Hepatocyte (in vitro differentiated cells): ENCODE results near the gene KIAA0513. TPM values are rescaled to one million over a fixed set of nuclear protein-coding genes. Genes with fewer than 3 reads are reported as not detected.
A peak's percentile ranks its signal among the peaks of the same experiment; 100 is the strongest.

Experiments used
- DNase-seq: peaks from one replicate; pipeline ENCODE4 v3.0.0-alpha.2; 2016; ENCODE audit warnings: low spot score
- H2AFZ ChIP-seq: fragments of 200-600 bp; sonication (generic); 2 replicates; pipeline ENCODE4 v1.6.0; 2016; ENCODE audit warnings: antibody characterized with exemption, mild to moderate bottlenecking
- H3K27ac ChIP-seq: fragments of 200-600 bp; sonication (generic); 2 replicates; pipeline ENCODE4 v1.5.1; 2016; ENCODE audit warnings: mild to moderate bottlenecking
- H3K27me3 ChIP-seq: fragments of 200-600 bp; sonication (generic); 2 replicates; pipeline ENCODE4 v1.6.1; 2016
- H3K36me3 ChIP-seq: fragments of 200-600 bp; sonication (generic); replicated peaks from 2 replicates; pipeline ENCODE4 v1.5.1; 2016; ENCODE audit warnings: low read depth; ENCODE audit not compliant: insufficient read depth
- H3K4me1 ChIP-seq: fragments of 200-600 bp; sonication (generic); 2 replicates; pipeline ENCODE4 v1.5.1; 2016; ENCODE audit warnings: mild to moderate bottlenecking, moderate library complexity; ENCODE audit not compliant: insufficient read depth
- H3K4me2 ChIP-seq: fragments of 200-600 bp; sonication (generic); 2 replicates; pipeline ENCODE4 v1.6.0; 2016
- H3K4me3 ChIP-seq: fragments of 200-600 bp; sonication (generic); 2 replicates; pipeline ENCODE4 v1.5.1; 2016; ENCODE audit warnings: mild to moderate bottlenecking
- H3K79me2 ChIP-seq: fragments of 200-600 bp; sonication (generic); 2 replicates; pipeline ENCODE4 v1.6.0; 2017; ENCODE audit warnings: mild to moderate bottlenecking
- H3K9me2 ChIP-seq: fragments of 200-600 bp; sonication (generic); replicated peaks from 2 replicates; pipeline ENCODE4 v1.6.0; 2017; ENCODE audit warnings: mild to moderate bottlenecking; ENCODE audit not compliant: insufficient read depth
- H3K9me3 ChIP-seq: fragments of 200-600 bp; sonication (generic); 2 replicates; pipeline ENCODE4 v1.5.1; 2016; ENCODE audit warnings: low read depth, mild to moderate bottlenecking
- H4K20me1 ChIP-seq: fragments of 200-600 bp; sonication (generic); 2 replicates; pipeline ENCODE4 v1.6.0; 2016; ENCODE audit warnings: mild to moderate bottlenecking; ENCODE audit not compliant: insufficient read depth, poor library complexity, severe bottlenecking
- EZH2 ChIP-seq: fragments of 200-600 bp; sonication (generic); IDR thresholded peaks from 2 replicates; pipeline ENCODE4 v1.6.1; 2016; ENCODE audit warnings: antibody characterized with exemption, mild to moderate bottlenecking, borderline replicate concordance
- EZH2phosphoT487 ChIP-seq: fragments of 200-600 bp; sonication (generic); IDR thresholded peaks from one replicate; pipeline ENCODE4 v1.6.1; 2018; ENCODE audit warnings: antibody characterized with exemption, mild to moderate bottlenecking, low read depth, moderate library complexity; ENCODE audit not compliant: unreplicated experiment, severe bottlenecking
- WGBS: methylation state at CpG from one replicate; pipeline ENCODE4 v1.1.6; 2016; ENCODE audit warnings: low lambda C conversion rate; ENCODE audit errors: missing lambda C conversion rate; 5-methylcytosine and 5-hydroxymethylcytosine counted together
- polyA plus RNA-seq: library from polyadenylated mRNA; unstranded; fragments of >200 nt; fragmentation: Nextera tagmentation; extraction: Ambion mirVana; gene quantifications from 2 replicates; pipeline ENCODE4 v1.2.1, GENCODE V29; 2016
- total RNA-seq: library from RNA; depleted of rRNA; stranded (reverse); fragments of >200 nt; gene quantifications from 2 replicates; pipeline ENCODE4 v1.2.3, GENCODE V29; 2014
- TF ChIP-seq, protein P1 (sequence below): fragments of 200-600 bp; sonication (generic); IDR thresholded peaks from 2 replicates; pipeline ENCODE4 v1.5.1; 2016; ENCODE audit warnings: antibody characterized with exemption, mild to moderate bottlenecking; ENCODE audit not compliant: poor library complexity

Gene KIAA0513
- total and polyA plus RNA-seq, 2 experiments from 2014 or later: 10.1 to 14.9 TPM

GRCh38 chr16:85139881-85140339 lies 112.3 kb downstream of the KIAA0513 start:
- H3K27ac ChIP-seq: no peak overlapping the region
- no peak for TF ChIP-seq EZH2
- TF ChIP-seq EZH2phosphoT487: no peak
- TF ChIP-seq, protein P1, sequence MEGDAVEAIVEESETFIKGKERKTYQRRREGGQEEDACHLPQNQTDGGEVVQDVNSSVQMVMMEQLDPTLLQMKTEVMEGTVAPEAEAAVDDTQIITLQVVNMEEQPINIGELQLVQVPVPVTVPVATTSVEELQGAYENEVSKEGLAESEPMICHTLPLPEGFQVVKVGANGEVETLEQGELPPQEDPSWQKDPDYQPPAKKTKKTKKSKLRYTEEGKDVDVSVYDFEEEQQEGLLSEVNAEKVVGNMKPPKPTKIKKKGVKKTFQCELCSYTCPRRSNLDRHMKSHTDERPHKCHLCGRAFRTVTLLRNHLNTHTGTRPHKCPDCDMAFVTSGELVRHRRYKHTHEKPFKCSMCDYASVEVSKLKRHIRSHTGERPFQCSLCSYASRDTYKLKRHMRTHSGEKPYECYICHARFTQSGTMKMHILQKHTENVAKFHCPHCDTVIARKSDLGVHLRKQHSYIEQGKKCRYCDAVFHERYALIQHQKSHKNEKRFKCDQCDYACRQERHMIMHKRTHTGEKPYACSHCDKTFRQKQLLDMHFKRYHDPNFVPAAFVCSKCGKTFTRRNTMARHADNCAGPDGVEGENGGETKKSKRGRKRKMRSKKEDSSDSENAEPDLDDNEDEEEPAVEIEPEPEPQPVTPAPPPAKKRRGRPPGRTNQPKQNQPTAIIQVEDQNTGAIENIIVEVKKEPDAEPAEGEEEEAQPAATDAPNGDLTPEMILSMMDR: no peak
- no peak for DNase-seq
- 72% methylated on average over 9 of the region's 9 CpGs for WGBS
- peaks cover 37% of the 10 kb centered on the region for H3K4me1 ChIP-seq
- H3K79me2 ChIP-seq: no peaks in the 10 kb centered on the region
- no peak overlapping the region for H3K4me3 ChIP-seq
- no peaks in the 10 kb centered on the region for H3K36me3 ChIP-seq
- no peak overlapping the region for H2AFZ ChIP-seq
- no peaks in the 10 kb centered on the region for H3K27me3 ChIP-seq
- H3K9me2 ChIP-seq: no peaks in the 10 kb centered on the region
- H3K9me3 ChIP-seq: no peaks in the 10 kb centered on the region
- peak overlapping the region; percentile 8 for H3K4me2 ChIP-seq
- no peaks in the 10 kb centered on the region for H4K20me1 ChIP-seq

DNA sequence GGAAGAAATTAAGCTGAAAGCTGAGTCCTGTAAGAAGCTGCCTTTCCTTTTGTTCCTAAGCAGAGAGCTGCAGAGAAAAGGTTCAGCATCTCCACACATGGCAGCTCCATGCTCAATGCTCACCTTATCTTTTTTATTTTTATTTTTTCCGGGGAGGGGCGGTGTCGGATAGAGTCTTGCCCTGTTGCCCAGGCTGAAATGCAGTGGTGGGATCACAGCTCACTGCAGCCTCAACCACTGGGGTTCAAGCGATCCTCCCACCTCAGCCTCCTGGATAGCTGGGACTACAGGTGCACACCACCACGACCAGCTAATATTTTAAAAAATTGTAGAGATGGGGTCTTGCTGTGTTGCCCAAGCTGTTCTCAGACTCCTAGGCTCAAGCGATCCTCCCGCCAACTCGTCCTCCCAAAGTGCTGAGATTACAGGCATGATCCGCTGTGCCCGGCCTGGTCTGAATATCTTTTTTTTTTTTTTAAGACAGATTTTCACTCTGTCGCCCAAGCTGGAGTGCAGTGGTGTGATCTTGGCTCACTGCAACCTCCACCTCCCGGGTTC lies 112.9 kb downstream of the KIAA0513 start:
- TF ChIP-seq, protein P1: no peak
- TF ChIP-seq EZH2 (no peak), EZH2phosphoT487 (no peak)
- Histone ChIP-seq H3K27me3 (no peaks in the 10 kb centered on the region), H3K4me1 (peaks cover 37% of the 10 kb centered on the region), H3K9me3 (no peaks in the 10 kb centered on the region), H3K4me2 (peak overlapping the region; percentile 8), H3K4me3 (no peak overlapping the region), H3K79me2 (no peaks in the 10 kb centered on the region), H3K36me3 (no peaks in the 10 kb centered on the region), H2AFZ (no peak overlapping the region), H4K20me1 (no peaks in the 10 kb centered on the region), H3K9me2 (no peaks in the 10 kb centered on the region), H3K27ac (no peak overlapping the region)
- 86% methylated on average over 12 of the region's 12 CpGs for WGBS
- DNase-seq: no peak

DNA sequence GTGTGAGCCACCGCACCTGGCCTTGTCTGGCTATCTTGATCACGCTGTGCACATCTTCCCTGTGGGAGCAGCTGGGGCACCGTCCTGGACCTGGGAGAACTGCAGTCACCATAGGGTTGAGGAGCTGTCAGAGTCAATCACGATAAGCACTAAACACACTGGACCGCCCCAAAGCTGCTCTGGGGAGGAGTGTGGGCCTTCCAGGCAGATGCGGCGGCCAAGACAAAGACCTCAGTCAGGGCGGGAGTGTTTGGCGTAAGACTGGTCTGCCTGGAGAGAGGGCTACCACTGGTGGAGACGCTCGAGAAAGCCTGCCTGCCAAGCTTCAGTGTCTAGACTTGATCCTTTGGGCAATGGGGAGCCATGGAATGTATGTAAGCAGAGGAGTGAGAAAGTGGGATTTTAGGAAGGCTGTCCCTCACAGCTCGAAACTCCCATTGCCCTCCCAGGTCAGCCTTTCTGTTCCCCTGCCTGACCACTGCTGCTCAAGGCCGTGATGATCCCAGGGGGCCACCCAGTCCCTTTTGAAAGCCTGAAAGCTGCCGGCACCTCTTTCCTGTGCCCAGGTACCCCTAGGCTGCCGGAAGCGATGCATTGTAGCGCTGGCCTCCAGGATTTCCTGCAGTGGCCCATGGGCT lies 114.0 kb downstream of the KIAA0513 start:
- H3K79me2 ChIP-seq: no peaks in the 10 kb centered on the region
- H4K20me1 ChIP-seq: no peaks in the 10 kb centered on the region
- no peaks in the 10 kb centered on the region for H3K36me3 ChIP-seq
- 84% methylated on average over 17 of the region's 17 CpGs for WGBS
- H3K9me3 ChIP-seq: no peaks in the 10 kb centered on the region
- no peak overlapping the region for H3K27ac ChIP-seq
- H3K4me2 ChIP-seq: no peak overlapping the region
- no peak for DNase-seq
- H3K9me2 ChIP-seq: no peaks in the 10 kb centered on the region
- H3K27me3 ChIP-seq: no peaks in the 10 kb centered on the region
- H3K4me1 ChIP-seq: peaks cover 31% of the 10 kb centered on the region
- H3K4me3 ChIP-seq: no peak overlapping the region
- TF ChIP-seq, protein P1: no peak
- TF ChIP-seq EZH2phosphoT487 (no peak), EZH2 (no peak)
- H2AFZ ChIP-seq: no peak overlapping the region
